HG02884 (cell line): Measurements from ENCODE around the gene IFIT2.
"Not testable (repeated sequence)": the region's sequence is repeated elsewhere in the genome, so short reads cannot be mapped to it uniquely, and the experiment has no call there.

Source experiments
- ATAC-seq: cut with Tn5 transposase; IDR thresholded peaks from one replicate; pipeline ENCODE4 v1.9.1; 2021; ENCODE audit warnings: mild to moderate bottlenecking, moderate library complexity; ENCODE audit not compliant: unreplicated experiment

The IFIT2 gene

GRCh38 chr10:89301721-89302445, at the start of gene IFIT2:
Gene IFIT2, plus strand, starts transcription at chr10:89302046. Its CDS starts 78 bp downstream, at chr10:89302124.
- peak; percentile 68 for ATAC-seq

GRCh38 chr10:89252225-89252585, 49.6 kb upstream of the IFIT2 start:
- no peak for ATAC-seq

- not testable (repeated sequence) for ATAC-seq
Measured at GRCh38 chr10:89255091-89255579, 46.7 kb upstream of the IFIT2 start.

GRCh38 chr10:89255793-89256192, 46.1 kb upstream of the IFIT2 start:
- ATAC-seq, result no peak

GRCh38 chr10:89256340-89256739, 45.5 kb upstream of the IFIT2 start:
- no peak for ATAC-seq

- ATAC-seq, result no peak
Measured at GRCh38 chr10:89256962-89257361, 44.9 kb upstream of the IFIT2 start.

GRCh38 chr10:89257581-89257980, 44.3 kb upstream of the IFIT2 start:
- no peak for ATAC-seq

- ATAC-seq, result no peak
Measured at GRCh38 chr10:89258881-89259280, 43.0 kb upstream of the IFIT2 start.

GRCh38 chr10:89262086-89263051, 39.5 kb upstream of the IFIT2 start:
- no peak for ATAC-seq

- ATAC-seq, result no peak
Measured at GRCh38 chr10:89263091-89263490, 38.8 kb upstream of the IFIT2 start.

GRCh38 chr10:89263531-89263930, 38.3 kb upstream of the IFIT2 start:
- no peak for ATAC-seq

- ATAC-seq, result no peak
Measured at GRCh38 chr10:89266721-89267453, 35.0 kb upstream of the IFIT2 start.

- ATAC-seq, result no peak
Measured at GRCh38 chr10:89269433-89270152, 32.3 kb upstream of the IFIT2 start.

- no peak for ATAC-seq
Measured at GRCh38 chr10:89270153-89270483, 31.7 kb upstream of the IFIT2 start.

- ATAC-seq, result no peak
Measured at GRCh38 chr10:89271532-89271931, 30.3 kb upstream of the IFIT2 start.

GRCh38 chr10:89273680-89274079, 28.2 kb upstream of the IFIT2 start:
- ATAC-seq, result no peak

GRCh38 chr10:89274928-89275327, 26.9 kb upstream of the IFIT2 start:
- no peak for ATAC-seq

- no peak for ATAC-seq
Measured at GRCh38 chr10:89275383-89275782, 26.5 kb upstream of the IFIT2 start.

GRCh38 chr10:89278034-89278535, 23.8 kb upstream of the IFIT2 start:
- ATAC-seq, result no peak

- no peak for ATAC-seq
Measured at GRCh38 chr10:89278900-89279392, 22.9 kb upstream of the IFIT2 start.
